ENCODE measurements around the gene MGST2.

Gene MGST2

DNA sequence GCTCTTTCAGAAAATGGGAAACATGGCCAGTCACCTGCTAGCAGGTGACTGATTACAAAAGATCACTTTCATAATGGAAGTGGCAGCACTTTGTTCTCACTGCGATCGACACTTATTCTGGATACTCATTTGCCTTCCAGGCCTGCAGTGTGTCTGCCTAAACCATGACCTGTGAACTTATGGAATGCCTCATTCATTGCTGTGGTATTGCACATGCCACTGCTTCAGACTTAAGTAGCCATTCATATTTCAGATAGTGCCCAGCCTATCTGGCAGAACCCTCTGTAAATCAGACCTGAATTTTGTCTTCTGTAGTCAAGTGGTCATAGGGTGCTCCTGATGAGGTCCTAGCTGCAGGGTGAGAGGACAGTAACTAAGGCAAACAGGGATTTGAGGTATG, 23.3 kb upstream of the MGST2 start:
- Histone ChIP-seq H3K36me3 (ENCODE audit: control insufficient read depth in 5 of 5, insufficient read depth in 5 of 5, low read length in 5 of 5) (no peaks in the 10 kb centered on the region), H3K9ac (ENCODE audit: low read length in 5 of 5) (no peak overlapping the region), H3K27me3 (ENCODE audit: control insufficient read depth in 5 of 5, insufficient read depth in 4 of 5, low read length in 5 of 5) (no peaks in the 10 kb centered on the region), H3K4me1 (ENCODE audit: control insufficient read depth in 5 of 5, insufficient read depth in 5 of 5, low read length in 5 of 5) (no peaks in the 10 kb centered on the region), H3K27ac (ENCODE audit: low read depth, low read length) (no peak overlapping the region), H3K9me3 (ENCODE audit: control insufficient read depth in 5 of 5, low read length in 5 of 5) (peaks cover 2 to 19% (median 15%) of the 10 kb centered on the region in 5 donors), H3K4me3 (ENCODE audit: low read depth in 1 of 5, low read length in 5 of 5) (no peak overlapping the region)

DNA sequence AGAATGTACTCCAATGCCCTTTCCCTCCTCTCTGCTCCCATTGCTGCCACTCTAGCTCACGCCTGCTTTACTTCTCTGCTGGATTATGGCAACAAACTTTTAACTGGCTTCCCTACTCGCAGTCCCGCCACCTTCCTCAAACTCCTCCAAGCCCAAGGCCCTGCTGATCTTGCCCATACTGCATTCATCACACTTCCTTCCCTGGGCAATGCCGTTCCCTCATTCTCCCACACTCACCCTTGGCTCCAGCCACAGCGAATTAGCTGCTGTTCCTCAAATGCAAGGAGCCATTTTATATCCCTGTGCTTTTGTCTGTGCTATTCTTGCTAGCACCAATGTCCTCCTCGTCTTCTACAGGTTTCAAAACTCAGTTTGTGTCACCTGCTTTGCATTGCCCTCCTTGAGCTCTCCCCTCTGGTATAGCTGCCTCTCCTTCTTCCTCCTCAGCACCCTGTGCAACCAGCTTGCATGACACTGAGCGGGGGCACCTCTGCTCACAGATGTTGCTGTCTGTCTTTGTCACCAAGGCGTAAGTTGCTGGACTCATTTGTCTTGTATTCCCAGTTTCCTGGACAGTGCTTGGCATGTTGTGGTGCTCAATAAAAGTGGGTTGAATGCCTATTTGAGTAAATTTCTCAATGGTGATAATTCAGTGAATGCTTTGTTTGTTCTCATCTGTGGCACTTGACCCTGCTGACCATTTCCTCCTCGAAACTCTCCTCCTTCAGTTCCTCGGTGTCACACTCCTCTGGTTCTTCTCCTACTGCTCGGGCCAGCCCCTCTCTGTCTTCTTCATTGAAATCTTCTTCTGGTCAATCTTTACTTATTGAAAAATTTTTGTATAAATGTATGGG, 22.4 kb upstream of the MGST2 start:
- Histone ChIP-seq H3K4me3 (ENCODE audit: low read depth in 1 of 5, low read length in 5 of 5) (no peak overlapping the region), H3K27me3 (ENCODE audit: control insufficient read depth in 5 of 5, insufficient read depth in 4 of 5, low read length in 5 of 5) (no peaks in the 10 kb centered on the region), H3K9me3 (ENCODE audit: control insufficient read depth in 5 of 5, low read length in 5 of 5) (peaks cover 2 to 16% (median 15%) of the 10 kb centered on the region in 5 donors), H3K36me3 (ENCODE audit: control insufficient read depth in 5 of 5, insufficient read depth in 5 of 5, low read length in 5 of 5) (no peaks in the 10 kb centered on the region), H3K9ac (ENCODE audit: low read length in 5 of 5) (no peak overlapping the region), H3K4me1 (ENCODE audit: control insufficient read depth in 5 of 5, insufficient read depth in 5 of 5, low read length in 5 of 5) (no peaks in the 10 kb centered on the region), H3K27ac (ENCODE audit: low read depth, low read length) (no peak overlapping the region)

DNA sequence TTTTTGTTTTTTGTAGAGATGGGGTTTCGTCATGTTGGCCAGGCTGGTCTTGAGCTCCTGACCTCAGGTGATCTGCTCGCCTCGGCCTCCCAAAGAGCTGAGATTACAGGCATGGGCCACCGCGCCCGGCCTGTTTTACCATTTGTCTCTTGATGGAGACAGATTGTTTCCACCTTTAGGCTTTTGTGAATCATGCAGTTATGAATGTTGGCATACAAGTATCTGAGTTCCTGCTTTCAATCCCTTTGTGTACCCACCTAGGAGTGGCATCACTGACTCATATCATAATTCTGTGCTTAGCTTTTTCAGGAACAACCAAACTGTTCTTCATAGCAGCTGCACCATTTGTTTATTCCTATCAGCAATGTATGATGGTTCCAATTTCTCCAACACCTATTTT, 20.2 kb upstream of the MGST2 start:
- H3K27me3 ChIP-seq (ENCODE audit: control insufficient read depth in 5 of 5, insufficient read depth in 4 of 5, low read length in 5 of 5): no peaks in the 10 kb centered on the region
- no peak overlapping the region for H3K9ac ChIP-seq (ENCODE audit: low read length in 5 of 5)
- no peak overlapping the region for H3K27ac ChIP-seq (ENCODE audit: low read depth, low read length)
- H3K4me3 ChIP-seq (ENCODE audit: low read depth in 1 of 5, low read length in 5 of 5): no peak overlapping the region
- H3K4me1 ChIP-seq (ENCODE audit: control insufficient read depth in 5 of 5, insufficient read depth in 5 of 5, low read length in 5 of 5): no peaks in the 10 kb centered on the region
- H3K9me3 ChIP-seq (ENCODE audit: control insufficient read depth in 5 of 5, low read length in 5 of 5): no peaks in the 10 kb centered on the region
- H3K36me3 ChIP-seq (ENCODE audit: control insufficient read depth in 5 of 5, insufficient read depth in 5 of 5, low read length in 5 of 5): no peaks in the 10 kb centered on the region

DNA sequence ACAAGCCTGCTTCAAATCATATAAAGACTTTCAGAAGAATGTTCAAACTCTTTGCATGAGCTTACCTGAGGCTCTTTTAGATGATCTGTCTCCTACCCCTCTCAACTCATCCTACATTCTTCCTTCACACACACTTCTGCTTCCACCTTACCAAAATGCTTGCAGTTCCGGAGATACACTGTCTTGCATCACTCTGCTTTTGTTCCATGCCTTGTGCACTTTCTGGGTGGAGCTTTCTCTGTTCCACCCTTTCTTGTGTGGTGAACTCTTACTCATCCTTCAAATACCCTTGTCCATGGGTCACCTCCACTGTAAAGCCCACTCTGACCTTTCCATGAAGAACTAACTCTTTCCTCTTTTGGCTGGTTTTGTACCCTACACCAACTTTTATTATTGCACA, 18.4 kb upstream of the MGST2 start:
- Histone ChIP-seq H3K9ac (ENCODE audit: low read length in 5 of 5) (no peak overlapping the region), H3K27ac (ENCODE audit: low read depth, low read length) (no peak overlapping the region), H3K9me3 (ENCODE audit: control insufficient read depth in 5 of 5, low read length in 5 of 5) (no peaks in the 10 kb centered on the region), H3K36me3 (ENCODE audit: control insufficient read depth in 5 of 5, insufficient read depth in 5 of 5, low read length in 5 of 5) (no peaks in the 10 kb centered on the region), H3K27me3 (ENCODE audit: control insufficient read depth in 5 of 5, insufficient read depth in 4 of 5, low read length in 5 of 5) (no peaks in the 10 kb centered on the region), H3K4me1 (ENCODE audit: control insufficient read depth in 5 of 5, insufficient read depth in 5 of 5, low read length in 5 of 5) (peaks cover 0 to 6% (median 5%) of the 10 kb centered on the region in 5 donors), H3K4me3 (ENCODE audit: low read depth in 1 of 5, low read length in 5 of 5) (no peak overlapping the region)

DNA sequence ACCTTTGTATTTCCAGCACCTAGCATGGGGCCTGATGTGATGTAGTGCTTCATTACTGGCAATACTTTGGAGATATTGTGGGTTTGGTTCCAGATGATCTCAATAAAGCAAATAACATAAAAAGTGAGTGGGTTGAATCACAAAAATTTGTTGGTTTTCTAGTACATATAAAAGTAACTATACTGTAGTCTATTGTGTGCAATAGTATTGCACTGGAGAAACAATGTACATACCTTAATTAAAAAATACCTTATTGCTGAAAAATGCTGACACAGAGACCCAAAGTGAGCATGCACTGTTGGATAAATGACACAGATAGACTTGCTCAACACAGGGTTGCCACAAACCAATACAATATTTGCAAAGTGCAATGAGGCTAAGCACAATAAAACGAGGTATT, 17.7 kb upstream of the MGST2 start:
- no peak overlapping the region for H3K9ac ChIP-seq (ENCODE audit: low read length in 5 of 5)
- H3K36me3 ChIP-seq (ENCODE audit: control insufficient read depth in 5 of 5, insufficient read depth in 5 of 5, low read length in 5 of 5): no peaks in the 10 kb centered on the region
- peaks cover 0 to 6% (median 5%) of the 10 kb centered on the region in 5 donors for H3K4me1 ChIP-seq (ENCODE audit: control insufficient read depth in 5 of 5, insufficient read depth in 5 of 5, low read length in 5 of 5)
- H3K4me3 ChIP-seq (ENCODE audit: low read depth in 1 of 5, low read length in 5 of 5): no peak overlapping the region
- no peaks in the 10 kb centered on the region for H3K27me3 ChIP-seq (ENCODE audit: control insufficient read depth in 5 of 5, insufficient read depth in 4 of 5, low read length in 5 of 5)
- H3K27ac ChIP-seq (ENCODE audit: low read depth, low read length): no peak overlapping the region
- no peaks in the 10 kb centered on the region for H3K9me3 ChIP-seq (ENCODE audit: control insufficient read depth in 5 of 5, low read length in 5 of 5)

DNA sequence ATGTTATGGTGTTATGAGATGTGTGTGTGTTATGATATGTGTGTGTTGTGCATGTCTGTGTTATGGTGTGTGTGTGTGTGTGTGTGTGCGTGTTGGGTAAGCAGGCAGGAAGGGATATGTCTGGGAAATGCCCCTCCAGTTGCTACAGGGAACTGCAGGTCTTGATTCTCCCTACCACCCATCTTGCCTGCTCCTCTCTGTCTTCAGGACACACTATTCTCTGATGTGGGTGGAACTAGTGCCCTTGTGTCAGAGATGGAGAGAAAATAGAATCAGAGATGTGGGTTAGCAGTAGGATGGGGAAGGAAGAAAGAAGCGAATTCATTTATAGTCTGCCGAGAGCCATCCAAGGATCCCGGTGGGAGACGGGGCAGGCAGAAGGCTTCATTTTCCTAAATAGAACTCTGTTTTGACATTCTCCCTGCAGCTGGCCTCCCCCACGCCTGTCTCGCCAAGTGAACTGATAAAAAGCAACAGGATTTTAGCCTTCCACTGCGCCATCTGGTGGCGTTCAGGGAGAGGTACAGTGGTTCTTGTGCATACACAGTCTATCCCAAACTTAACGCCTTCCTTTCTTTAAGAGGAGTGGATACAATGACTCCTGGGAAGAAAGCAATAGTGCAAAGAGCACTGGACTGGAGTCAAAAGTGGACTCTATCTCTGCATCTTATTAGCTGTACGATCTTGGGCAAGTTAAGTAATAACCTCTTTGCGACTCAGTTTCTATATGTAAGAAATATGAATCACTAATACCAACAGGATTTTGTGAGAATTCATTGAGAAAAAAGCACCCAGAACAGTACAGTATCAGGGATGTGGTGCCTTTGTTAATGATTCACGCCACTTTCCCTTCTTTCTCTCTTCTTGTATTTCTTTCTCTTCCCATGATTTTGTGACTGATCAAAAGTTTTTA, 14.1 kb upstream of the MGST2 start:
- H3K9ac ChIP-seq (ENCODE audit: low read length in 5 of 5): no peak overlapping the region

DNA sequence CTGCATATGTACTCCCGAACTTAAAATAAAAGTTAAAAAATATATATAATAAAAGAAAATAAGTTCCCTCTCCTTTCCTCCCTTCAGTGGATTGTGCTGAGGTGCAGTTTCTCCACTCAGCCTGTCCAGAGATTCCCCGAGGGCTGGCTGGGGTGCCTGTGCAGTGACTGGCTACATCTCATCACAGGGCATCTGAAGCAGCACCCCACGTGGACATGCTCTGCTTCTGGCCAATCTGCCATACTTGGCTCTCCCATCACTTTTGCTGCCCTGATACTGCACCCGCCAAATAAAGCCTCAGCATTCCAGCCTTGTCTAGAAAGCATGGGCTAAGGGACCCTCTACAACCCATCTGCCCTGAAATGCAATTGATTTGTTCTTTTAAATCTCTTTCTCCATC, 11.1 kb upstream of the MGST2 start:
- no peaks in the 10 kb centered on the region for H3K36me3 ChIP-seq (ENCODE audit: control insufficient read depth in 5 of 5, insufficient read depth in 5 of 5, low read length in 5 of 5)
- H3K9me3 ChIP-seq (ENCODE audit: control insufficient read depth in 5 of 5, low read length in 5 of 5): no peaks in the 10 kb centered on the region
- H3K9ac ChIP-seq (ENCODE audit: low read length in 5 of 5): no peak overlapping the region
- no peak overlapping the region for H3K27ac ChIP-seq (ENCODE audit: low read depth, low read length)
- no peaks in the 10 kb centered on the region for H3K27me3 ChIP-seq (ENCODE audit: control insufficient read depth in 5 of 5, insufficient read depth in 4 of 5, low read length in 5 of 5)
- peaks cover 2 to 21% (median 12%) of the 10 kb centered on the region in 5 donors for H3K4me1 ChIP-seq (ENCODE audit: control insufficient read depth in 5 of 5, insufficient read depth in 5 of 5, low read length in 5 of 5)
- no peak overlapping the region for H3K4me3 ChIP-seq (ENCODE audit: low read depth in 1 of 5, low read length in 5 of 5)

More for the DNA sequence above, 14.1 kb upstream of the MGST2 start:
- Histone ChIP-seq H3K4me1 (ENCODE audit: control insufficient read depth in 5 of 5, insufficient read depth in 5 of 5, low read length in 5 of 5) (peaks cover 0 to 6% (median 5%) of the 10 kb centered on the region in 5 donors), H3K27me3 (ENCODE audit: control insufficient read depth in 5 of 5, insufficient read depth in 4 of 5, low read length in 5 of 5) (no peaks in the 10 kb centered on the region), H3K36me3 (ENCODE audit: control insufficient read depth in 5 of 5, insufficient read depth in 5 of 5, low read length in 5 of 5) (no peaks in the 10 kb centered on the region), H3K4me3 (ENCODE audit: low read depth in 1 of 5, low read length in 5 of 5) (no peak overlapping the region), H3K27ac (ENCODE audit: low read depth, low read length) (no peak overlapping the region), H3K9me3 (ENCODE audit: control insufficient read depth in 5 of 5, low read length in 5 of 5) (no peaks in the 10 kb centered on the region)

DNA sequence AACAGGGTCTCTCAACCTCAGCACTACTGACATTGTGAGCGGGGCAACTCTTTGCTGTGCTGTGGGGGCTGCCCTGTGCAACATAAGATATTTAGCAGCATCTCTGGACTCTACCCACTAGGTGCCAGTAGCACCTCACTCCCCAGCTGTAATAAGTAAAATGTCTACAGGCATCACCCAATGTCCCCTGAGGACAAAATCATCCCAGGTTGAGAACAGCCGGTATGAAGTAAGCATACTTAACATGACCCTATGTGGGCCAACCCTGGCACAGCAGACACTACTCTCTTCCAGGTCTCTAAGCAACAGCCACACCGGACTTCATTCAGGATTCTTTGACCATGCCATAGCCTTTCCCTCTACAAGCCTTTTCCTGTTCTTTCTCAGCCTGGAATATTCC, 10.5 kb upstream of the MGST2 start:
- no peaks in the 10 kb centered on the region for H3K9me3 ChIP-seq (ENCODE audit: control insufficient read depth in 5 of 5, low read length in 5 of 5)
- H3K4me3 ChIP-seq (ENCODE audit: low read depth in 1 of 5, low read length in 5 of 5): no peak overlapping the region
- H3K9ac ChIP-seq (ENCODE audit: low read length in 5 of 5): no peak overlapping the region
- no peak overlapping the region for H3K27ac ChIP-seq (ENCODE audit: low read depth, low read length)
- peaks cover 2 to 23% (median 12%) of the 10 kb centered on the region in 5 donors for H3K4me1 ChIP-seq (ENCODE audit: control insufficient read depth in 5 of 5, insufficient read depth in 5 of 5, low read length in 5 of 5)
- H3K27me3 ChIP-seq (ENCODE audit: control insufficient read depth in 5 of 5, insufficient read depth in 4 of 5, low read length in 5 of 5): no peaks in the 10 kb centered on the region
- H3K36me3 ChIP-seq (ENCODE audit: control insufficient read depth in 5 of 5, insufficient read depth in 5 of 5, low read length in 5 of 5): no peaks in the 10 kb centered on the region

DNA sequence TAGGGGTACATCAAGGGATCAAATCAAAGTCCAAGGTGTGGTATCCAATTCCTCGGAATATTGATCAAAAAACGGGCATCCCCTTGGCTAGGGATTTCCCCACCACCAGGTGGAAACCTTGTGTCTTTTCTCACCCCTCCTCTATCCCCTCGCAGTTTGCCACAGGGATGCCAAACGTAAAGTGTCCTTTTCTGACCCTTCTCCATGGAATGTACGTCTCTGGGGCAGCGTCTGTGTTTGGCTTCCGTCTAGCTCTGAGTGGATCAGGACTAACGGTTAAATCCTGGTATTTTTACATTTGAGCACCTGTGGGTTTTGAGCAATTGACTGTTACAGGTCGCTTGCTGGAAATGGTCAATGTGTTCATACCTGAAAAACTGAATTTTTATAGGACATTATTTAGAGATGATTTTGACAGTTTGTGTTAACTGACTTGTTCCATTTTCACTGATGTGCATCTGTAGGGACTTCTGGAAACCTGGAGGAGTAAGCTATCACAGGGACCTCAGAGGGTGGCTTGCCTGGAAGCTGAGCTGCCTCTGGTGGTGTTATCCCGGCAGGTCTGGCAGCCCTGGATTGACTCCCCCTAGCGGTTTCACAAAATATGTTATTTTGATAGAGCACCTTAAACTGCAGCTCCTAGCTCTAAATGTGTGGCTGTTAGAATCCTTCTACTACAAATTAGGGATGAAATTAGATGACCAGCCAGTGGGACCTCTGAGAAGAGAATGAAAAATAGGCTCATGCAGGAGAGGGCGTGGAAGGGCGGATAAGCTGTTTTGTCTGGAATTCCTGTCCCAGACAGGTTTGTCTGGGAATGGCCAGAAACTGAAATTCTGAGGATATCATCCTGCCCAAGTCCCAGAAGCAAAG, 8.8 kb upstream of the MGST2 start:
- Histone ChIP-seq H3K27me3 (ENCODE audit: control insufficient read depth in 5 of 5, insufficient read depth in 4 of 5, low read length in 5 of 5) (no peaks in the 10 kb centered on the region), H3K4me3 (ENCODE audit: low read depth in 1 of 5, low read length in 5 of 5) (no peak overlapping the region), H3K4me1 (ENCODE audit: control insufficient read depth in 5 of 5, insufficient read depth in 5 of 5, low read length in 5 of 5) (peaks cover 2 to 31% (median 14%) of the 10 kb centered on the region in 5 donors), H3K9ac (ENCODE audit: low read length in 5 of 5) (no peak overlapping the region), H3K27ac (ENCODE audit: low read depth, low read length) (no peak overlapping the region), H3K36me3 (ENCODE audit: control insufficient read depth in 5 of 5, insufficient read depth in 5 of 5, low read length in 5 of 5) (no peaks in the 10 kb centered on the region), H3K9me3 (ENCODE audit: control insufficient read depth in 5 of 5, low read length in 5 of 5) (no peaks in the 10 kb centered on the region)

Measured in subcutaneous abdominal adipose tissue (tissue), 5 donors.